CD4-positive, alpha-beta T cell (primary cell): ENCODE results near the gene NPVF. TPM values are rescaled to one million over a fixed set of nuclear protein-coding genes. Genes with fewer than 3 reads are reported as not detected.

ENCODE experiments used
- ATAC-seq: fragments of 200-7000 bp; cut with Tn5 transposase; one replicate; pipeline ENCODE4 v1.10.0; 2022; ENCODE audit warnings: mild to moderate bottlenecking; ENCODE audit not compliant: poor library complexity
- CTCF ChIA-PET: fragments of 350-600 bp; sonication (Branson Sonifier 250); formaldehyde crosslinking; loops from one replicate; lab custom pipeline; 2021; ENCODE audit warnings: antibody characterized with exemption, inconsistent platforms; lab: Charles Lee
- POLR2A ChIA-PET: fragments of 350-600 bp; sonication (Branson Sonifier 250); formaldehyde crosslinking; loops from one replicate; lab custom pipeline; 2021; ENCODE audit warnings: antibody characterized with exemption, inconsistent platforms; lab: Charles Lee
- DNase-seq, 14 experiments: peaks; one replicate each; pipeline ENCODE4 v3.0.0-alpha.2; 2013 to 2020; ENCODE audit warnings: mixed read lengths in 2 of 14
- H3K27ac ChIP-seq, 2 donors: one replicate each; pipeline versions ENCODE4 v1.5.1 to v1.7.0; 2013; ENCODE audit warnings: low read length in 2 of 2, low read depth in 1 of 2, mild to moderate bottlenecking in 1 of 2
- H3K27me3 ChIP-seq, 2 experiments: 1 replicate in 1 of 2; 2 replicates in 1 of 2; pipeline versions ENCODE4 v1.6.1 to v1.7.0; 2013; ENCODE audit warnings: low read length in 2 of 2, control low read depth in 1 of 2, mild to moderate bottlenecking in 1 of 2, moderate library complexity in 1 of 2; ENCODE audit not compliant: insufficient read depth in 2 of 2, control insufficient read depth in 1 of 2
- H3K36me3 ChIP-seq: one replicate; pipeline ENCODE4 v1.6.1; 2013; ENCODE audit warnings: low read length, control low read depth; ENCODE audit not compliant: insufficient read depth
- H3K4me1 ChIP-seq: one replicate; pipeline ENCODE4 v1.6.1; 2013; ENCODE audit warnings: low read length, control low read depth; ENCODE audit not compliant: insufficient read depth
- H3K4me3 ChIP-seq: one replicate; pipeline ENCODE4 v1.5.1; 2013; ENCODE audit warnings: mild to moderate bottlenecking, low read length, moderate library complexity
- H3K9me3 ChIP-seq, 2 experiments: 1 replicate in 1 of 2; 2 replicates in 1 of 2; pipeline versions ENCODE4 v1.6.1 to v1.7.0; 2013; ENCODE audit warnings: low read length in 2 of 2, mild to moderate bottlenecking in 2 of 2, control low read depth in 1 of 2, moderate library complexity in 1 of 2; ENCODE audit not compliant: control insufficient read depth in 1 of 2, insufficient read depth in 1 of 2
- H3K27ac Mint-ChIP-seq: one replicate; pipeline ENCODE4 v1.8.0; 2020; ENCODE audit warnings: mixed read lengths
- H3K27me3 Mint-ChIP-seq: one replicate; pipeline ENCODE4 v1.8.0; 2021; ENCODE audit warnings: mixed read lengths
- H3K36me3 Mint-ChIP-seq: one replicate; pipeline ENCODE4 v1.8.0; 2021; ENCODE audit warnings: low read depth, mixed read lengths
- H3K4me1 Mint-ChIP-seq: one replicate; pipeline ENCODE4 v1.8.0; 2021; ENCODE audit warnings: low read depth, mixed read lengths
- H3K4me3 Mint-ChIP-seq: one replicate; pipeline ENCODE4 v1.8.0; 2020; ENCODE audit warnings: mild to moderate bottlenecking, mixed read lengths
- H3K9me3 Mint-ChIP-seq: one replicate; pipeline ENCODE4 v1.8.0; 2020; ENCODE audit warnings: mixed read lengths
- intact Hi-C, 2 experiments: fragments of 100-400 bp; cut with DNase I in 1 of 2; cut with micrococcal nuclease in 1 of 2; formaldehyde crosslinking; loops; one replicate each; pipeline versions ENCODE4 v1.15.1 to v1.9.0; 2023 to 2025; cut with DNase I, micrococcal nuclease
- total RNA-seq, 174 experiments: library from RNA in 2 of 174; stranded (reverse) in 2 of 174; gene quantifications; one replicate each; pipeline ENCODE4 v1.2.3 and lab custom pipeline; 2021 to 2026
- TF ChIP-seq, protein P1 (sequence below): fragments of 200-600 bp; IDR thresholded peaks from one replicate; pipeline ENCODE4 v1.8.0; 2022; ENCODE audit warnings: antibody characterized with exemption, mild to moderate bottlenecking

NPVF gene
- total RNA-seq, 2 experiments from 2014 or later: not detected

DNA sequence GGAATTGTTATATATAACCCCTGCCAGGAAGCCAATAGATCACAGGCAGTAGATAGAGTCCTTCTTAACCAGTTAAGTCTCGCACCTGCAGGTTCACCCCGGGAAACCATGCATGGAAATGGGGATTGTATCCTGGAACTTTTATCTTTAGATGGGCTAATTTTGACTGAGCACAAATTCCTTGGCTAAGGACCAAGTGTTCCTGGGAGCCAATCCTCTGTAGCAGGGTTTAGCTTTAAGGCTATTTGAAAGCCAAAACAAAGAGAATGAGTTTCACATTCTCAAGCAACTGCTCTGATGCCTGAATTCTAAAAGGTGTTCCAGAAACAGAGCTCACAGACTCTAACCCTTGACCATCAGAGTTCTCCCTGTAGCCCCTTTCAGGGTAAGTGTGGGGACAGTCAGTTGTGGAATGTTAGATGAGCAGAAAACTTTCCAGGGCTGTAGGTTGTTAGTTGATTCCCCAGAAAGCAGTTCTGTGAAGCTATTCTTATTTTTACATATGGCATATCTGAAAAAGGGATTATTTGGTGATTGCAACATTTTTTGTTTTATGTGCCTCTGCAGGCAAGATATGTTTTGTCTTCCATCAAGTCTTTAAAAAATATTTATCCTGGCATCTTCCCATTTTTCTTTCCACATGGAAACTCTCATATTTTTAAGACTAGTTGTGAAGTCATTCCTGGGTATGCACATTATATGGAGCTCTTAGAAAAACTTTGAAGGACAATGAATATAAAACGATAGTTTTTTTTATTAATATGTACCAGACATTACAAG is 16.2 kb upstream of the NPVF start:
- no peak overlapping the region for H3K27ac Mint-ChIP-seq
- no peaks in the 10 kb centered on the region for H3K36me3 ChIP-seq
- H3K4me1 ChIP-seq: no peaks in the 10 kb centered on the region
- DNase-seq (no peak), ATAC-seq (no peak)
- peaks cover 33% of the 10 kb centered on the region for H3K27me3 Mint-ChIP-seq
- CTCF ChIA-PET: no interaction called here
- H3K4me3 Mint-ChIP-seq: no peak overlapping the region
- H3K36me3 Mint-ChIP-seq: no peaks in the 10 kb centered on the region
- no peak overlapping the region for H3K27ac ChIP-seq
- no peaks in the 10 kb centered on the region for H3K9me3 Mint-ChIP-seq
- no peaks in the 10 kb centered on the region for H3K4me1 Mint-ChIP-seq
- no peaks in the 10 kb centered on the region for H3K9me3 ChIP-seq
- intact Hi-C loops: no loop called here
- POLR2A ChIA-PET: no interaction called here
- H3K27me3 ChIP-seq: peaks cover 0 to 3% of the 10 kb centered on the region in 2 experiments
- H3K4me3 ChIP-seq: no peak overlapping the region
- TF ChIP-seq, protein P1, sequence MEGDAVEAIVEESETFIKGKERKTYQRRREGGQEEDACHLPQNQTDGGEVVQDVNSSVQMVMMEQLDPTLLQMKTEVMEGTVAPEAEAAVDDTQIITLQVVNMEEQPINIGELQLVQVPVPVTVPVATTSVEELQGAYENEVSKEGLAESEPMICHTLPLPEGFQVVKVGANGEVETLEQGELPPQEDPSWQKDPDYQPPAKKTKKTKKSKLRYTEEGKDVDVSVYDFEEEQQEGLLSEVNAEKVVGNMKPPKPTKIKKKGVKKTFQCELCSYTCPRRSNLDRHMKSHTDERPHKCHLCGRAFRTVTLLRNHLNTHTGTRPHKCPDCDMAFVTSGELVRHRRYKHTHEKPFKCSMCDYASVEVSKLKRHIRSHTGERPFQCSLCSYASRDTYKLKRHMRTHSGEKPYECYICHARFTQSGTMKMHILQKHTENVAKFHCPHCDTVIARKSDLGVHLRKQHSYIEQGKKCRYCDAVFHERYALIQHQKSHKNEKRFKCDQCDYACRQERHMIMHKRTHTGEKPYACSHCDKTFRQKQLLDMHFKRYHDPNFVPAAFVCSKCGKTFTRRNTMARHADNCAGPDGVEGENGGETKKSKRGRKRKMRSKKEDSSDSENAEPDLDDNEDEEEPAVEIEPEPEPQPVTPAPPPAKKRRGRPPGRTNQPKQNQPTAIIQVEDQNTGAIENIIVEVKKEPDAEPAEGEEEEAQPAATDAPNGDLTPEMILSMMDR: no peak

DNA sequence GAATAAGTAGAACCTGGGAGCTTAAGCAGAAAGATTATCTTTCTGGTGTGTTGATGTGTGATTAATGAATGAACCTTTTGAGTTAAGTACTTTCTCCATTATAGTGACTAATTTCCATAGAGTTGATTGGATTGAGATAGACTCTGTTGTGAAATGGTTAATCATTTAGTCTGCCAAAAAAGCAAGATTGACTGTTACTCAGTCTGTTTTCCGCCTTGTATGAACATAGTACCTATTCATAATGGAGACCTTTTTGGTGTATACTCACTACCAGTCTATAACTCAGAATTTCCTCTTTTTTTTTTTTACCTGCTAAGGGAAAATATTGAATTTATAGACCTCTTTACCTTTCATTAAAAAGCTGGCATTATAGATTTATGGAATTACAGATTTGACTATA is 14.4 kb upstream of the NPVF start:
- ChIA-PET CTCF (no interaction called here), POLR2A (no interaction called here)
- Mint-ChIP-seq H3K27ac (no peak overlapping the region), H3K9me3 (no peaks in the 10 kb centered on the region), H3K36me3 (no peaks in the 10 kb centered on the region), H3K4me3 (no peak overlapping the region), H3K27me3 (peaks cover 32% of the 10 kb centered on the region), H3K4me1 (no peaks in the 10 kb centered on the region)
- TF ChIP-seq, protein P1: no peak
- Histone ChIP-seq H3K4me1 (no peaks in the 10 kb centered on the region), H3K4me3 (no peak overlapping the region), H3K27ac (no peak overlapping the region), H3K36me3 (no peaks in the 10 kb centered on the region), H3K9me3 (no peaks in the 10 kb centered on the region), H3K27me3 (peaks cover 0 to 3% of the 10 kb centered on the region in 2 experiments)
- no peak for DNase-seq
- ATAC-seq: no peak
- intact Hi-C loops: no loop called here

- POLR2A ChIA-PET: no interaction called here
Measured at GRCh38 chr7:25240896-25241295, 12.6 kb upstream of the NPVF start.

More at GRCh38 chr7:25240896-25241295, 12.6 kb upstream of the NPVF start:
- Histone ChIP-seq H3K36me3 (no peaks in the 10 kb centered on the region), H3K27me3 (peaks cover 0 to 3% of the 10 kb centered on the region in 2 experiments), H3K27ac (no peak overlapping the region), H3K4me3 (no peak overlapping the region), H3K4me1 (no peaks in the 10 kb centered on the region), H3K9me3 (no peaks in the 10 kb centered on the region)
- no peaks in the 10 kb centered on the region for H3K4me1 Mint-ChIP-seq
- no peaks in the 10 kb centered on the region for H3K36me3 Mint-ChIP-seq
- CTCF ChIA-PET: interaction anchor here (1.2 kb wide), 1 partner anchor 24 kb away, joined by 3 read pairs; no protein-coding TSS in a partner anchor
- no peak overlapping the region for H3K27ac Mint-ChIP-seq
- intact Hi-C loops: no loop called here
- TF ChIP-seq, protein P1: no peak
- H3K4me3 Mint-ChIP-seq: no peak overlapping the region
- peaks cover 32% of the 10 kb centered on the region for H3K27me3 Mint-ChIP-seq
- no peaks in the 10 kb centered on the region for H3K9me3 Mint-ChIP-seq
- no peak for DNase-seq
- ATAC-seq: no peak
